Right kidney (tissue), 1 donor: Measurements from ENCODE around the gene USP30.
A peak's percentile ranks its signal among the peaks of the same experiment; 100 is the strongest.

Experiments used
- DNase-seq: peaks from one replicate; pipeline ENCODE4 v3.0.0-alpha.2; 2016

The USP30 gene

DNA sequence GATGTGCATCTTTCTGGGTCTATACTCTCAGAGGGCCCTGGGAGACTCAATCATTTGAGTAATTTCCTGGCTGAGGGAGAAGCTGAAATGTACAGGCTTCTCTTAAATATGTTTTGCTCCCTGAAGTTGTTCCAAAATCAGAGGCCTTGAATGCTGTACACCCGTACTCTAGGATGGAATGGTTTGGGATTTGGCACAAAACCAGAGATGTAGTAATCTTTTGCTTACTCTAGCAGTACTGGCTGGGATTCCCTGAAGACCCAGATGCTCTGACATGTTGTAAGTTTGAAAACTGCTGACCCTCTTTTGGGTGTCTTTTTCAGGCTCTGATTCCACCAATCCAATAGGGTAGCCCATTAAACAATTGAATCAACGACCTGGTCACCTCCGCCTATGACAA is 74.4 kb downstream of the USP30 start:
- DNase-seq: no peak

GRCh38 chr12:109127533-109128242 is 75.3 kb downstream of the USP30 start:
- DNase-seq: no peak

- DNase-seq: no peak
Measured at GRCh38 chr12:109130297-109131153, 78.1 kb downstream of the USP30 start.

- peak; percentile 48 for DNase-seq
Measured at GRCh38 chr12:109131154-109132050, 79.0 kb downstream of the USP30 start.

DNA sequence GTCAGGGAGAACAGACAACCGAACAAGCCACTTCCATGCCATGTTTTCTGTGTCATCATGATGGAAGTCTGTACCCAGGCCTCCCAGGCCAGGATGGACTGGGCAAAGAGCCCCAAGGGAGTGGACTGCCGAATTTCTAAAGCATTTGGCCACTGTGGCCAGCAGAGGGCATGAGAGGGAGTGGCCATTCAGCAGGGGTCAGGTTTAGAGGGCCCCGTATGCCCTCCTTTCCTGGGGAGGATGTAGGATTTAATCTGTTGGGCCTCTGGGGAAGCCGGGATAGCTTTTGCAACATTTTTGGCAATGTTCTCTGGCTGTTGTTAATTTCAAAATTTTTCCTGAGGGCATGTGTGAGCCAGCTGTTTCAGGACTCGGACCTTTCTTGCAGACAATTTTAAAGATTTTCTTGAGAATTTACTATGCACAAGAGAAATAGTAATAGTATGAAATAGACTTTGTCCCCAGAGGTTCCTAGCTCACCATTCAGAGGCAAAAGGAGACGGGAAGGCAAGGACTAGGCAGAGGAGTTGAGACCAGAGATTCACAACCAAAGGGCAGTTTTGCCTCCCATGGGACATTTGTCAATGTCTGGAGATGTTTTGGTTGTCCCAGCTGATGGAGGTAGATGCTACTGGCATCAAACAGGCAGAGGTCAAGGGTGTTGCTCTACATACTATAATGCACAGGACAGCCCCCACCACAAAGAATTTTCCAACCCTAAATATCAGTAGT is 82.0 kb downstream of the USP30 start:
- DNase-seq: no peak

- no peak for DNase-seq
Measured at GRCh38 chr12:109137055-109137454, 84.7 kb downstream of the USP30 start.
